HCT116 (cell line): Measurements from ENCODE around the gene HCN2.

Experiments
- EZH2 ChIP-seq: fragments of 200-600 bp; sonication (generic); IDR thresholded peaks from 2 replicates; pipeline ENCODE4 v1.6.1; 2017; ENCODE audit warnings: antibody characterized with exemption, mixed run types
- EZH2phosphoT487 ChIP-seq: fragments of 200-600 bp; IDR thresholded peaks from 2 replicates; pipeline ENCODE4 v1.6.1; 2018; ENCODE audit warnings: antibody characterized with exemption, borderline replicate concordance
- FOSL1 ChIP-seq: IDR thresholded peaks from 2 replicates; pipeline ENCODE4 v1.6.1; 2012; ENCODE audit warnings: low read depth
- POLR2A ChIP-seq: IDR thresholded peaks from 2 replicates; pipeline ENCODE4 v1.7.0; 2011; ENCODE audit warnings: borderline replicate concordance; ENCODE audit not compliant: insufficient read depth, insufficient read length; ENCODE audit errors: extremely low read depth
- POLR2AphosphoS5 ChIP-seq: IDR thresholded peaks from 2 replicates; pipeline ENCODE4 v1.6.1; 2011; ENCODE audit warnings: mild to moderate bottlenecking, low read depth, low read length, moderate library complexity
- RAD21 ChIP-seq: IDR thresholded peaks from 2 replicates; pipeline ENCODE4 v1.6.1; 2012; ENCODE audit warnings: low read depth, mild to moderate bottlenecking
- SIN3A ChIP-seq: IDR thresholded peaks from 2 replicates; pipeline ENCODE4 v1.6.1; 2012; ENCODE audit warnings: low read depth
- SP1 ChIP-seq: IDR thresholded peaks from 2 replicates; pipeline ENCODE4 v1.6.1; 2012; ENCODE audit warnings: low read depth
- YY1 ChIP-seq: IDR thresholded peaks from 2 replicates; pipeline ENCODE4 v1.6.1; 2011; ENCODE audit warnings: low read length, low read depth, moderate library complexity, mild to moderate bottlenecking; ENCODE audit not compliant: insufficient replicate concordance; ENCODE audit errors: extremely low read depth
- TF ChIP-seq, protein P1 (sequence below), 3 experiments: fragments of 200-600 bp in 1 of 3; sonication (generic) in 1 of 3; IDR thresholded peaks in 2 of 3; conservative IDR thresholded peaks in 1 of 3; 2 replicates each; pipeline ENCODE4 v1.5.1; 2012 to 2017; ENCODE audit warnings: low read depth in 2 of 3, low read length in 2 of 3, antibody characterized with exemption in 1 of 3, borderline replicate concordance in 1 of 3, control low read depth in 1 of 3, mild to moderate bottlenecking in 1 of 3, mixed read lengths in 1 of 3, mixed run types in 1 of 3, moderate library complexity in 1 of 3; ENCODE audit not compliant: insufficient read depth in 1 of 3
- TF ChIP-seq, protein P2 (sequence below): IDR thresholded peaks from 2 replicates; pipeline ENCODE4 v1.6.1; 2011; ENCODE audit warnings: mild to moderate bottlenecking, low read length, moderate library complexity; ENCODE audit not compliant: insufficient replicate concordance; ENCODE audit errors: extremely low read depth
- TF ChIP-seq, protein P3 (sequence below): IDR thresholded peaks from 2 replicates; pipeline ENCODE4 v1.6.1; 2012
- TF ChIP-seq, protein P4 (sequence below): IDR thresholded peaks from 2 replicates; pipeline ENCODE4 v1.6.1; 2012; ENCODE audit warnings: low read depth
- TF ChIP-seq, protein P5 (sequence below): IDR thresholded peaks from 2 replicates; pipeline ENCODE4 v1.6.1; 2012

DNA sequence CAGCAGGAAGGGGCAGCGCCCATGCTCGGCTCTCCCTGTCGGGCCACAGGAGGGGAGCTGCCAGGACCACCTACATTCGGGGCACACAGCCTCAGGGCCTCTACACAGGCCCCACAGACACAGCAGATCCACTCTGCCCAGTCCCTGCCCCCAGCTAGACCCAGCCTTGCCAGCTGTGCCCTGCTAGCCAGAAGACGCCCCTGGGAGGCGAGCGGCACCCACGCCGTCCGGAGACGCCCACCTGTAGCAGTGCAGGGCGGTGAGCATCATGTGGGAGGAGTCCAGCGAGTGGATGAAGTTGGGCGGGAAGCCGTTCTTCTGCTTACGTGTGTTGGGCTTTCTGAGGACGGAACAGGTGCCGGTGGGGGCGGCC lies 28.6 kb downstream of the HCN2 start:
- TF ChIP-seq, protein P1, sequence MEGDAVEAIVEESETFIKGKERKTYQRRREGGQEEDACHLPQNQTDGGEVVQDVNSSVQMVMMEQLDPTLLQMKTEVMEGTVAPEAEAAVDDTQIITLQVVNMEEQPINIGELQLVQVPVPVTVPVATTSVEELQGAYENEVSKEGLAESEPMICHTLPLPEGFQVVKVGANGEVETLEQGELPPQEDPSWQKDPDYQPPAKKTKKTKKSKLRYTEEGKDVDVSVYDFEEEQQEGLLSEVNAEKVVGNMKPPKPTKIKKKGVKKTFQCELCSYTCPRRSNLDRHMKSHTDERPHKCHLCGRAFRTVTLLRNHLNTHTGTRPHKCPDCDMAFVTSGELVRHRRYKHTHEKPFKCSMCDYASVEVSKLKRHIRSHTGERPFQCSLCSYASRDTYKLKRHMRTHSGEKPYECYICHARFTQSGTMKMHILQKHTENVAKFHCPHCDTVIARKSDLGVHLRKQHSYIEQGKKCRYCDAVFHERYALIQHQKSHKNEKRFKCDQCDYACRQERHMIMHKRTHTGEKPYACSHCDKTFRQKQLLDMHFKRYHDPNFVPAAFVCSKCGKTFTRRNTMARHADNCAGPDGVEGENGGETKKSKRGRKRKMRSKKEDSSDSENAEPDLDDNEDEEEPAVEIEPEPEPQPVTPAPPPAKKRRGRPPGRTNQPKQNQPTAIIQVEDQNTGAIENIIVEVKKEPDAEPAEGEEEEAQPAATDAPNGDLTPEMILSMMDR (IDR thresholded peaks at IDR 0.05 in 2 of 3, conservative IDR thresholded peaks at IDR 0.05 in 1 of 3; ENCODE audit: borderline replicate concordance in 1 of 3, insufficient read depth in 1 of 3, low read depth in 2 of 3, low read length in 2 of 3): no peak
- TF ChIP-seq EZH2phosphoT487 (no peak), POLR2A (no peak), EZH2 (no peak), RAD21 (no peak), POLR2AphosphoS5 (no peak), SIN3A (no peak), YY1 (no peak), SP1 (no peak), FOSL1 (no peak)
- TF ChIP-seq, protein P2, sequence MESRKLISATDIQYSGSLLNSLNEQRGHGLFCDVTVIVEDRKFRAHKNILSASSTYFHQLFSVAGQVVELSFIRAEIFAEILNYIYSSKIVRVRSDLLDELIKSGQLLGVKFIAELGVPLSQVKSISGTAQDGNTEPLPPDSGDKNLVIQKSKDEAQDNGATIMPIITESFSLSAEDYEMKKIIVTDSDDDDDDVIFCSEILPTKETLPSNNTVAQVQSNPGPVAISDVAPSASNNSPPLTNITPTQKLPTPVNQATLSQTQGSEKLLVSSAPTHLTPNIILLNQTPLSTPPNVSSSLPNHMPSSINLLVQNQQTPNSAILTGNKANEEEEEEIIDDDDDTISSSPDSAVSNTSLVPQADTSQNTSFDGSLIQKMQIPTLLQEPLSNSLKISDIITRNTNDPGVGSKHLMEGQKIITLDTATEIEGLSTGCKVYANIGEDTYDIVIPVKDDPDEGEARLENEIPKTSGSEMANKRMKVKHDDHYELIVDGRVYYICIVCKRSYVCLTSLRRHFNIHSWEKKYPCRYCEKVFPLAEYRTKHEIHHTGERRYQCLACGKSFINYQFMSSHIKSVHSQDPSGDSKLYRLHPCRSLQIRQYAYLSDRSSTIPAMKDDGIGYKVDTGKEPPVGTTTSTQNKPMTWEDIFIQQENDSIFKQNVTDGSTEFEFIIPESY: no peak
- TF ChIP-seq, protein P3, sequence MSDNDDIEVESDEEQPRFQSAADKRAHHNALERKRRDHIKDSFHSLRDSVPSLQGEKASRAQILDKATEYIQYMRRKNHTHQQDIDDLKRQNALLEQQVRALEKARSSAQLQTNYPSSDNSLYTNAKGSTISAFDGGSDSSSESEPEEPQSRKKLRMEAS: no peak
- TF ChIP-seq, protein P4, sequence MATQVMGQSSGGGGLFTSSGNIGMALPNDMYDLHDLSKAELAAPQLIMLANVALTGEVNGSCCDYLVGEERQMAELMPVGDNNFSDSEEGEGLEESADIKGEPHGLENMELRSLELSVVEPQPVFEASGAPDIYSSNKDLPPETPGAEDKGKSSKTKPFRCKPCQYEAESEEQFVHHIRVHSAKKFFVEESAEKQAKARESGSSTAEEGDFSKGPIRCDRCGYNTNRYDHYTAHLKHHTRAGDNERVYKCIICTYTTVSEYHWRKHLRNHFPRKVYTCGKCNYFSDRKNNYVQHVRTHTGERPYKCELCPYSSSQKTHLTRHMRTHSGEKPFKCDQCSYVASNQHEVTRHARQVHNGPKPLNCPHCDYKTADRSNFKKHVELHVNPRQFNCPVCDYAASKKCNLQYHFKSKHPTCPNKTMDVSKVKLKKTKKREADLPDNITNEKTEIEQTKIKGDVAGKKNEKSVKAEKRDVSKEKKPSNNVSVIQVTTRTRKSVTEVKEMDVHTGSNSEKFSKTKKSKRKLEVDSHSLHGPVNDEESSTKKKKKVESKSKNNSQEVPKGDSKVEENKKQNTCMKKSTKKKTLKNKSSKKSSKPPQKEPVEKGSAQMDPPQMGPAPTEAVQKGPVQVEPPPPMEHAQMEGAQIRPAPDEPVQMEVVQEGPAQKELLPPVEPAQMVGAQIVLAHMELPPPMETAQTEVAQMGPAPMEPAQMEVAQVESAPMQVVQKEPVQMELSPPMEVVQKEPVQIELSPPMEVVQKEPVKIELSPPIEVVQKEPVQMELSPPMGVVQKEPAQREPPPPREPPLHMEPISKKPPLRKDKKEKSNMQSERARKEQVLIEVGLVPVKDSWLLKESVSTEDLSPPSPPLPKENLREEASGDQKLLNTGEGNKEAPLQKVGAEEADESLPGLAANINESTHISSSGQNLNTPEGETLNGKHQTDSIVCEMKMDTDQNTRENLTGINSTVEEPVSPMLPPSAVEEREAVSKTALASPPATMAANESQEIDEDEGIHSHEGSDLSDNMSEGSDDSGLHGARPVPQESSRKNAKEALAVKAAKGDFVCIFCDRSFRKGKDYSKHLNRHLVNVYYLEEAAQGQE: no peak
- TF ChIP-seq, protein P5, sequence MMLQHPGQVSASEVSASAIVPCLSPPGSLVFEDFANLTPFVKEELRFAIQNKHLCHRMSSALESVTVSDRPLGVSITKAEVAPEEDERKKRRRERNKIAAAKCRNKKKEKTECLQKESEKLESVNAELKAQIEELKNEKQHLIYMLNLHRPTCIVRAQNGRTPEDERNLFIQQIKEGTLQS: no peak
